K562 (cell line): ENCODE data around the gene SET. TPM values are rescaled to one million over a fixed set of nuclear protein-coding genes. Genes with fewer than 3 reads are reported as not detected.

Source experiments
- ATAC-seq: fragments of 200-7000 bp; cut with Tn5 transposase; 3 replicates; pipeline ENCODE4 v1.9.1; 2020; ENCODE audit warnings: moderate library complexity
- BruUV-seq: library from RNA; stranded (reverse); fragments of 400-500 nt; replicated peaks from 2 replicates; lab custom pipeline; 2021; lab: Mats Ljungman, UMichigan
- CTCF ChIA-PET: fragments of 300-600 bp; formaldehyde crosslinking; extraction: SDS; loops from one replicate; lab custom pipeline; 2021; ENCODE audit warnings: low intra/inter-chr PET ratio; lab: Yijun Ruan, JAX
- POLR2A ChIA-PET: fragments of 300-600, 350-650 bp; sonication (Branson Sonifier 250); formaldehyde crosslinking; extraction: SDS; loops from one replicate; lab custom pipeline; 2021; ENCODE audit warnings: antibody characterized with exemption, inconsistent platforms; lab: Yijun Ruan, JAX
- DNase-seq, 4 experiments: peaks; one replicate each; pipeline versions ENCODE4 v3.0.0 to v3.0.0-alpha.2; 2011 to 2018; ENCODE audit warnings: low spot score in 3 of 4, mixed read lengths in 3 of 4; ENCODE audit errors: extremely low read depth in 1 of 4
- FAIRE-seq: peaks from 2 replicates; lab custom pipeline; 2011; peaks lifted over from hg19 to GRCh38; lab: Jason Lieb, UNC
- H2AFZ ChIP-seq: 2 replicates; pipeline ENCODE4 v1.6.0; 2011; ENCODE audit warnings: low read depth, low read length, control low read depth, inconsistent platforms
- H3K27ac ChIP-seq: fragments of 200-600 bp; 3 replicates; pipeline ENCODE4 v1.8.0; 2011; ENCODE audit warnings: low read depth, mild to moderate bottlenecking, control low read depth, inconsistent platforms, low read length, moderate library complexity, mixed read lengths; ENCODE audit errors: extremely low read depth
- H3K27me3 ChIP-seq, 2 experiments: fragments of 300-600 bp in 1 of 2; 2 replicates in 1 of 2; 3 replicates in 1 of 2; pipeline versions ENCODE4 v1.6.0 to v1.8.0; 2011; ENCODE audit warnings: inconsistent platforms in 2 of 2, low read length in 2 of 2, mild to moderate bottlenecking in 1 of 2, mixed read lengths in 1 of 2, moderate library complexity in 1 of 2; ENCODE audit not compliant: control insufficient read depth in 2 of 2, insufficient read depth in 2 of 2
- H3K36me3 ChIP-seq: fragments of 300-600 bp; 3 replicates; pipeline ENCODE4 v1.8.0; 2011; ENCODE audit warnings: mild to moderate bottlenecking, low read length, inconsistent platforms; ENCODE audit not compliant: control insufficient read depth, insufficient read depth
- H3K4me1 ChIP-seq, 2 experiments: fragments of 200-600 bp in 1 of 2; replicated peaks in 1 of 2; 2 replicates in 1 of 2; 3 replicates in 1 of 2; pipeline versions ENCODE4 v1.5.1 to v1.8.0; 2011; ENCODE audit warnings: inconsistent platforms in 2 of 2, low read length in 2 of 2, mild to moderate bottlenecking in 1 of 2, mixed read lengths in 1 of 2, moderate library complexity in 1 of 2; ENCODE audit not compliant: control insufficient read depth in 2 of 2, insufficient read depth in 2 of 2
- H3K4me2 ChIP-seq: 2 replicates; pipeline ENCODE4 v1.6.1; 2011; ENCODE audit warnings: low read length, control low read depth, inconsistent platforms, mixed read lengths; ENCODE audit not compliant: insufficient read depth
- H3K4me3 ChIP-seq: fragments of 200-600 bp; sonication (generic), shearing (Covaris generic); 2 replicates; pipeline ENCODE4 v1.5.1; 2016; ENCODE audit warnings: control low read depth, inconsistent platforms
- H3K79me2 ChIP-seq: fragments of 200-600 bp; 3 replicates; pipeline ENCODE4 v1.8.0; 2011; ENCODE audit warnings: low read length, inconsistent platforms; ENCODE audit not compliant: control insufficient read depth, insufficient read depth
- H3K9ac ChIP-seq, 2 experiments: 2 replicates each; pipeline versions ENCODE4 v1.6.0 to v1.6.1; 2011; ENCODE audit warnings: low read depth in 2 of 2, low read length in 2 of 2, control low read depth in 1 of 2, inconsistent platforms in 1 of 2, mild to moderate bottlenecking in 1 of 2, mixed read lengths in 1 of 2; ENCODE audit not compliant: insufficient read depth in 1 of 2
- H3K9me1 ChIP-seq: one replicate; pipeline ENCODE4 v1.6.0; 2011; ENCODE audit warnings: inconsistent platforms, mild to moderate bottlenecking, low read length, moderate library complexity; ENCODE audit not compliant: control insufficient read depth, insufficient read depth
- H3K9me3 ChIP-seq: replicated peaks from 2 replicates; pipeline ENCODE4 v1.5.1; 2011; ENCODE audit warnings: low read depth, low read length, inconsistent platforms; ENCODE audit not compliant: control insufficient read depth, insufficient read depth
- H4K20me1 ChIP-seq: replicated peaks from 2 replicates; pipeline ENCODE4 v1.6.1; 2011; ENCODE audit warnings: low read length, inconsistent platforms, mixed read lengths; ENCODE audit not compliant: control insufficient read depth, insufficient read depth
- EWSR1 ChIP-seq: fragments of 450-650 bp; IDR thresholded peaks from 2 replicates; pipeline ENCODE4 v1.6.1; 2018; ENCODE audit warnings: borderline replicate concordance, mild to moderate bottlenecking, low read depth, moderate library complexity; ENCODE audit not compliant: partially characterized antibody
- ZNF121 ChIP-seq: sonication (generic); formaldehyde crosslinking; conservative IDR thresholded peaks from 2 replicates; pipeline ENCODE4 v1.8.0; 2022; ENCODE audit warnings: missing genetic modification reagents
- WGBS: fragments of 100-300 bp; shearing (Covaris generic); methylation state at CpG from one replicate; pipeline ENCODE4 v1.1.6; 2016; ENCODE audit warnings: low coverage, mixed read lengths; ENCODE audit not compliant: insufficient coverage; ENCODE audit errors: missing lambda C conversion rate; 5-methylcytosine and 5-hydroxymethylcytosine counted together
- in situ Hi-C: fragments of 300-500 bp; cut with MboI; formaldehyde crosslinking; loops from 4 replicates; pipeline ENCODE4 v1.15.0; 2018; ENCODE audit warnings: inconsistent platforms, mixed read lengths
- intact Hi-C: fragments of 100-400 bp; cut with micrococcal nuclease; formaldehyde crosslinking; loops from 2 replicates; pipeline ENCODE4 v1.14.2; 2022
- polyA plus RNA-seq, 8 experiments: library from polyadenylated mRNA; depleted of rRNA in 4 of 8; stranded (reverse) in 5 of 8; unstranded in 3 of 8; fragments of >200 nt; fragmentation: Nextera tagmentation in 2 of 8; fragmentation: Illumina TruSeq in 1 of 8; extraction: Ambion mirVana in 2 of 8; extraction: Trizol in 1 of 8; gene quantifications; 2 replicates each; pipeline versions ENCODE4 v1.2.1 to v1.2.3, GENCODE V29; 2011 to 2014; ENCODE audit warnings: inconsistent platforms in 1 of 8, missing spikeins in 1 of 8
- total RNA-seq, 7 experiments: library from RNA; depleted of rRNA in 6 of 7; stranded (reverse); fragments of >200 nt in 6 of 7; fragmentation: Illumina TruSeq in 2 of 7; extraction: Trizol in 2 of 7; gene quantifications; 2 replicates each; pipeline versions ENCODE4 v1.2.1 to v1.2.3, GENCODE V29; 2011 to 2021; ENCODE audit warnings: low replicate concordance in 1 of 7
- TF ChIP-seq, protein P1 (sequence below): sonication (generic); formaldehyde crosslinking; IDR thresholded peaks from 2 replicates; pipeline ENCODE4 v1.8.0; 2022; ENCODE audit warnings: missing genetic modification reagents, mild to moderate bottlenecking, moderate library complexity, borderline replicate concordance
- TF ChIP-seq, protein P2 (sequence below): sonication (generic); formaldehyde crosslinking; IDR thresholded peaks from 2 replicates; pipeline ENCODE4 v1.9.0; 2022; ENCODE audit warnings: mild to moderate bottlenecking, missing genetic modification reagents

SET gene
- total and polyA plus RNA-seq, 9 of the 15 experiments (the other 6 are each of a cell fraction or from before 2014, with no cell fraction given): 404 to 1,447 (median 907) TPM

DNA sequence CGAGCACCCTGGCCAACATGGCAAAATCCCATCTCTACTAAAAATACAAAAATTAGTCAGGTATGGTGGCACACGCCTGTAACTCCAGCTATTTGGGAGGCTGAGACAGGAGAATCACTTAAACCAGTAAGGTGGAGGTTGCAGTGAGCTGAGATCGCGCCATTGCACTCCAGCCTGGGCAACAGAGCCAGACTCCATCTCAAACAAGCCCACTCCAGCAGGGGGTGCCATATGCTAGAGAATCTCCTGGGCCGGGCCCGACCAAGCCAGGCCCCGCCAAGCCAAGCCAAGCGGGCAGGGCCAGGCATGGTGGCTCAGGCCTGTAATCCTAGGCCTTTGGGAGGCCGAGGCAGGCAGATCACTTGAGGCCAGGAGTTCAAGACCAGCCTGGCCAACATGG, 40.8 kb upstream of the SET start (continued):
- TF ChIP-seq, protein P1, sequence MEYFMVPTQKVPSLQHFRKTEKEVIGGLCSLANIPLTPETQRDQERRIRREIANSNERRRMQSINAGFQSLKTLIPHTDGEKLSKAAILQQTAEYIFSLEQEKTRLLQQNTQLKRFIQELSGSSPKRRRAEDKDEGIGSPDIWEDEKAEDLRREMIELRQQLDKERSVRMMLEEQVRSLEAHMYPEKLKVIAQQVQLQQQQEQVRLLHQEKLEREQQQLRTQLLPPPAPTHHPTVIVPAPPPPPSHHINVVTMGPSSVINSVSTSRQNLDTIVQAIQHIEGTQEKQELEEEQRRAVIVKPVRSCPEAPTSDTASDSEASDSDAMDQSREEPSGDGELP (CRISPR knock-in tag): peak; percentile 42; the same call in 1 of the 2 replicates
- peak; percentile 99 for TF ChIP-seq ZNF121 (CRISPR knock-in tag)

DNA sequence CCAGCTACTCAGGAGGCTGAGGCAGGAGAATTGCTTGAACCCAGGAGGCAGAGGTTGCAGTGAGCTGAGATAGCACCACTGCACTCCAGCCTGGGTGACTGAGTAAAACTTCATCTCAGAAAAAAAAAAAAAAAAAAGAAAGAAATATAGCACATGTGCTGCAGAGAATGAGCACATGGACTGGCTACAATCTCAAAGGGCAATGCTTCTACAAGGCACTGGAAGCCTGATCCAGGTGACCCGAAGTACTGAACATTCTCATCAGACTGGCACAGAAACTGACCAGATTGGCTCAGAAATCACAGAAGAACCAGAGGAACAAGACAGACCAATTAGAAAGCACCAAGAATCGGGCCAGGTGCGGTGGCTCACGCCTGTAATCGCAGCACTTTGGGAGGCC, 37.2 kb upstream of the SET start:
- Histone ChIP-seq H3K4me1 (peaks cover 2 to 25% of the 10 kb centered on the region in 2 experiments; a peak in 3 of 5 replicates), H3K4me3 (no peak overlapping the region), H2AFZ (no peak overlapping the region), H3K27ac (no peak overlapping the region), H3K36me3 (peaks cover 23% of the 10 kb centered on the region; the same call in 2 of the 3 replicates), H3K79me2 (peaks cover 46% of the 10 kb centered on the region), H3K4me2 (no peak overlapping the region), H3K9me1 (no peaks in the 10 kb centered on the region), H3K27me3 (no peaks in the 10 kb centered on the region; a peak in 1 of 5 replicates), H3K9me3 (no peaks in the 10 kb centered on the region), H4K20me1 (no peaks in the 10 kb centered on the region), H3K9ac (peak overlapping the region in 1 of 2 experiments; percentile 18; a peak in 1 of 4 replicates)
- in situ Hi-C loops: loop anchor here (5.0 kb wide), 1 partner anchor 1021 kb away; no protein-coding TSS in a partner anchor
- no TSS peak for BruUV-seq
- DNase-seq (no peak), FAIRE-seq (no peak), ATAC-seq (no peak)
- ChIA-PET CTCF (no interaction called here), POLR2A (interaction anchor here (2.0 kb wide), 1 partner anchor 1019 kb away, joined by 8 read pairs; no protein-coding TSS in a partner anchor)
- WGBS: 94% methylated on average over 5 of the region's 5 CpGs
- intact Hi-C loops: no loop called here
- TF ChIP-seq, protein P2, sequence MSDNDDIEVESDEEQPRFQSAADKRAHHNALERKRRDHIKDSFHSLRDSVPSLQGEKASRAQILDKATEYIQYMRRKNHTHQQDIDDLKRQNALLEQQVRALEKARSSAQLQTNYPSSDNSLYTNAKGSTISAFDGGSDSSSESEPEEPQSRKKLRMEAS: peak; percentile 51
- no peak for TF ChIP-seq EWSR1
